ENCODE measurements around the gene COPS3. TPM values are rescaled to one million over a fixed set of nuclear protein-coding genes. Genes with fewer than 3 reads are reported as not detected.

COPS3 gene
- total and polyA plus RNA-seq, 2 of the 8 experiments (the other 6 are each of a cell fraction or from before 2014, with no cell fraction given): 82.9 to 110 TPM

DNA sequence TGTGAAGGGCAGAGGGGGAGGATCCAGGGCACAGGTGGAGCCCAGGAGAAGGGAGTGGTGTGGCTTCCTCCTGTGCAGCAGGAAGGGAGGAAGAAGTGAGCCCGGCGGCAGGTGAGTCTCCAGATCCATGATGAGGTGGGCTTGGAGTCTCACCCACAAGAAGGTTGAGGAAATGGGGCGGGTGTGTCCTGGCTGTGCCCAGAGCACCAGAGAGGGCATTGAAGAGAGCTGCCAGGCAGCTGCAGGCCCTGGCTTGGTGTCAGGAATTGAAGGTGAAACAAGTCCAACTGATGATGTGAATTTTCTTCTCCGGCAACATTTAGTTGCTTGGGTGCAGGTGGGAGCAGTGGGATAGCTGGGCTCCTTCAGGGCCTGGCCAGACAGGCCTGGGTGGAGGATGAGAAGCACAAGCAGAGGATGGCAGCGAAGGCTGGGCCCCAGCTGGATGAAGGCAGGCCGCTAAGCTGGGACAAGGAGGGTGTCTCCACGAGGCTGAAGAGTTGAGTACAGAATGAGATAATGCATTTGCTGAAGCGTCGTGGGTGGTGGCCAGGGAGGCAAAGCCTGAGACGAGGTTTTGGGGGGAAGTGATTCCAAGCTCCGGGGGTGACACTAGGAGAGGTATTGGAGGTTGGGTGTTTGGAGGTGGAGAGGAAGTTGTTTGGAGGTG, 40.4 kb upstream of the COPS3 start:
- H3K14ac ChIP-seq (ENCODE audit: insufficient read length): no peak overlapping the region
- FAIRE-seq: no peak
- TF ChIP-seq YY1 (IDR thresholded peaks at IDR 0.05; ENCODE audit: low read depth, low read length) (no peak), SIN3A (conservative IDR thresholded peaks at IDR 0.05 in 1 of 2, IDR thresholded peaks at IDR 0.05 in 1 of 2; ENCODE audit: low read depth in 1 of 2, low read length in 2 of 2) (no peak), TAF7 (optimal IDR thresholded peaks at IDR 0.05; ENCODE audit: borderline replicate concordance, low read depth, low read length) (no peak), RBBP5 (IDR thresholded peaks at IDR 0.05; ENCODE audit: borderline replicate concordance, low read depth, low read length) (no peak), PHF8 (conservative IDR thresholded peaks at IDR 0.05; ENCODE audit: low read depth, low read length) (no peak), MAX (IDR thresholded peaks at IDR 0.05) (no peak), POU5F1 (IDR thresholded peaks at IDR 0.05; ENCODE audit: low read depth, low read length) (no peak), CREB1 (IDR thresholded peaks at IDR 0.05) (no peak), SAP30 (IDR thresholded peaks at IDR 0.05; ENCODE audit: insufficient read depth, insufficient replicate concordance, low read length) (no peak), CHD1 (IDR thresholded peaks at IDR 0.05; ENCODE audit: low read depth, low read length) (no peak), MAFK (IDR thresholded peaks at IDR 0.05; ENCODE audit: low read depth, low read length) (no peak), KDM1A (IDR thresholded peaks at IDR 0.05; ENCODE audit: borderline replicate concordance, low read length) (no peak), BACH1 (IDR thresholded peaks at IDR 0.05; ENCODE audit: low read length) (no peak)

More for the DNA sequence above, 40.4 kb upstream of the COPS3 start:
- ChIA-PET CTCF (ENCODE audit: partially characterized antibody) (interaction anchor here (0.8 kb wide), 1 partner anchor 8 kb away, joined by 3 read pairs; no protein-coding TSS in a partner anchor), POLR2A (ENCODE audit: partially characterized antibody) (no interaction called here)
- no peaks in the 10 kb centered on the region for H3K4me1 ChIP-seq (replicated peaks in 1 of 4; ENCODE audit: control insufficient read depth in 3 of 4, insufficient read depth in 4 of 4, low read length in 3 of 4)
- H3K9me3 ChIP-seq (ENCODE audit: insufficient read depth in 2 of 2, low read depth in 1 of 2, low read length in 1 of 2): no peaks in the 10 kb centered on the region
- no peak overlapping the region for H4K8ac ChIP-seq (ENCODE audit: extremely low read depth, insufficient read depth, low read length)
- H3K56ac ChIP-seq (replicated peaks; ENCODE audit: insufficient read length, low read depth, low read length): no peak overlapping the region
- H2BK15ac ChIP-seq (ENCODE audit: low read length): no peak overlapping the region
- no peaks in the 10 kb centered on the region for H3K79me2 ChIP-seq (ENCODE audit: control insufficient read depth in 1 of 2, insufficient read depth in 2 of 2, low read length in 2 of 2)
- H4K5ac ChIP-seq (ENCODE audit: insufficient read length, low read depth, low read length): no peak overlapping the region
- H3K4me3 ChIP-seq (ENCODE audit: extremely low read depth in 1 of 4, insufficient read depth in 2 of 4, low read depth in 3 of 4, low read length in 4 of 4): no peak overlapping the region
- H2AK5ac ChIP-seq (ENCODE audit: low read depth, low read length): no peak overlapping the region
- WGBS, 2 experiments (ENCODE audit: extremely low coverage in 1 of 2, insufficient coverage in 1 of 2, insufficient read length in 1 of 2, insufficient replicate concordance in 2 of 2, low coverage in 1 of 2, low lambda C conversion rate in 2 of 2, missing lambda C conversion rate in 1 of 2): 94% methylated on average over 11 of the region's 11 CpGs; no CpG with 5 or more reads in 1 of the 2 experiments
- no peak overlapping the region for H3K27ac ChIP-seq (ENCODE audit: low read depth, low read length)
- DNase-seq (ENCODE audit: low read depth in 1 of 2, low spot score in 2 of 2): no peak
- H3K36me3 ChIP-seq (ENCODE audit: control insufficient read depth in 2 of 4, insufficient read depth in 4 of 4, low read length in 3 of 4): no peaks in the 10 kb centered on the region; a peak in 1 of 8 replicates
- H2BK5ac ChIP-seq (ENCODE audit: low read depth, low read length): peak overlapping the region; percentile 44; the same call in 1 of the 2 replicates
- H2BK12ac ChIP-seq (ENCODE audit: low read depth, low read length): no peak overlapping the region
- no peak overlapping the region for H2BK120ac ChIP-seq (replicated peaks; ENCODE audit: low read depth, low read length)
- no peak overlapping the region for H3K4me2 ChIP-seq (ENCODE audit: insufficient read depth in 1 of 2, low read depth in 2 of 2, low read length in 2 of 2)
- H3K79me1 ChIP-seq (ENCODE audit: low read depth, low read length): no peaks in the 10 kb centered on the region
- no peak overlapping the region for H2BK20ac ChIP-seq (ENCODE audit: low read length)
- H4K91ac ChIP-seq (replicated peaks; ENCODE audit: insufficient read length, low read length): no peak overlapping the region
- H3K18ac ChIP-seq (ENCODE audit: extremely low read depth, low read length): no peak overlapping the region
- H3K23me2 ChIP-seq (ENCODE audit: low read depth, low read length): no peaks in the 10 kb centered on the region
- H3K4ac ChIP-seq (replicated peaks; ENCODE audit: insufficient read length, low read depth, low read length): no peak overlapping the region
- H4K20me1 ChIP-seq (replicated peaks in 1 of 2; ENCODE audit: control insufficient read depth in 1 of 2, insufficient read depth in 2 of 2, low read length in 2 of 2): peaks cover 0 to 3% of the 10 kb centered on the region in 2 experiments
- H2AFZ ChIP-seq (ENCODE audit: low read length): no peak overlapping the region
- no peak overlapping the region for H3K23ac ChIP-seq (ENCODE audit: insufficient read length)
- H3K9ac ChIP-seq (replicated peaks in 1 of 4; ENCODE audit: extremely low read depth in 1 of 4, low read depth in 3 of 4, low read length in 3 of 4): no peak overlapping the region; a peak in 1 of 7 replicates
- H3K27me3 ChIP-seq (replicated peaks in 1 of 4; ENCODE audit: control insufficient read depth in 3 of 4, extremely low read depth in 1 of 4, insufficient read depth in 3 of 4, low read length in 3 of 4): no peaks in the 10 kb centered on the region
